Panc1 (cell line): Measurements from ENCODE around the gene EP300.

Experiments used
- POLR2AphosphoS5 ChIP-seq: IDR thresholded peaks from 2 replicates; pipeline ENCODE4 v1.6.1; 2012; ENCODE audit warnings: mild to moderate bottlenecking, low read depth, low read length, moderate library complexity
- TCF7L2 ChIP-seq: IDR thresholded peaks from 2 replicates; pipeline ENCODE4 v1.6.1; 2011; ENCODE audit warnings: mild to moderate bottlenecking, low read depth, low read length, inconsistent platforms
- TF ChIP-seq, protein P1 (sequence below): fragments of 450-650 bp; IDR thresholded peaks from 2 replicates; pipeline ENCODE4 v1.5.1; 2017; ENCODE audit warnings: mild to moderate bottlenecking
- TF ChIP-seq, protein P2 (sequence below), 2 experiments: IDR thresholded peaks; 2 replicates each; pipeline ENCODE4 v1.6.1; 2011 to 2012; ENCODE audit warnings: low read depth in 2 of 2, control low read depth in 1 of 2, low read length in 1 of 2, mild to moderate bottlenecking in 1 of 2, moderate library complexity in 1 of 2; ENCODE audit not compliant: insufficient read depth in 1 of 2

DNA sequence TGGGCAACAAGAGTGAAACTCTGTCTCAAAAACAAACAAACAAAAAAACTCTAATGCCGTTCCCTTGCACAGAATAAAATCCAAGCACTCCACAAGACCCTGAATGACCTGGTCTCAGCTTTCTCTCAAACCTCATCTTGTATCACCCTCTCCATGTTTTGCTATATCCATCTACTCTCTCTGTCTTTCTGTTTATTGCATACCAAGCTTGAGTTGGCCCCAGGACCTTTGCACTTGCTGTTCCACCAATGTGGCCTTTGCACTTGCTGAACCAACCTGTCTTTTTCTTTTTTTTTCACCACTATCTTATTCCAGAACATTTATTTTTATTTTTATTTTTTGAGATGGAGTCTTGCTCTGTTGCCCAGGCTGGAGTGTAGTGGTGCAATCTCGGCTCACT lies 110.7 kb downstream of the EP300 start:
- TF ChIP-seq, protein P1, sequence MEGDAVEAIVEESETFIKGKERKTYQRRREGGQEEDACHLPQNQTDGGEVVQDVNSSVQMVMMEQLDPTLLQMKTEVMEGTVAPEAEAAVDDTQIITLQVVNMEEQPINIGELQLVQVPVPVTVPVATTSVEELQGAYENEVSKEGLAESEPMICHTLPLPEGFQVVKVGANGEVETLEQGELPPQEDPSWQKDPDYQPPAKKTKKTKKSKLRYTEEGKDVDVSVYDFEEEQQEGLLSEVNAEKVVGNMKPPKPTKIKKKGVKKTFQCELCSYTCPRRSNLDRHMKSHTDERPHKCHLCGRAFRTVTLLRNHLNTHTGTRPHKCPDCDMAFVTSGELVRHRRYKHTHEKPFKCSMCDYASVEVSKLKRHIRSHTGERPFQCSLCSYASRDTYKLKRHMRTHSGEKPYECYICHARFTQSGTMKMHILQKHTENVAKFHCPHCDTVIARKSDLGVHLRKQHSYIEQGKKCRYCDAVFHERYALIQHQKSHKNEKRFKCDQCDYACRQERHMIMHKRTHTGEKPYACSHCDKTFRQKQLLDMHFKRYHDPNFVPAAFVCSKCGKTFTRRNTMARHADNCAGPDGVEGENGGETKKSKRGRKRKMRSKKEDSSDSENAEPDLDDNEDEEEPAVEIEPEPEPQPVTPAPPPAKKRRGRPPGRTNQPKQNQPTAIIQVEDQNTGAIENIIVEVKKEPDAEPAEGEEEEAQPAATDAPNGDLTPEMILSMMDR = no peak
- TF ChIP-seq TCF7L2 (no peak), POLR2AphosphoS5 (no peak)
- TF ChIP-seq, protein P2, sequence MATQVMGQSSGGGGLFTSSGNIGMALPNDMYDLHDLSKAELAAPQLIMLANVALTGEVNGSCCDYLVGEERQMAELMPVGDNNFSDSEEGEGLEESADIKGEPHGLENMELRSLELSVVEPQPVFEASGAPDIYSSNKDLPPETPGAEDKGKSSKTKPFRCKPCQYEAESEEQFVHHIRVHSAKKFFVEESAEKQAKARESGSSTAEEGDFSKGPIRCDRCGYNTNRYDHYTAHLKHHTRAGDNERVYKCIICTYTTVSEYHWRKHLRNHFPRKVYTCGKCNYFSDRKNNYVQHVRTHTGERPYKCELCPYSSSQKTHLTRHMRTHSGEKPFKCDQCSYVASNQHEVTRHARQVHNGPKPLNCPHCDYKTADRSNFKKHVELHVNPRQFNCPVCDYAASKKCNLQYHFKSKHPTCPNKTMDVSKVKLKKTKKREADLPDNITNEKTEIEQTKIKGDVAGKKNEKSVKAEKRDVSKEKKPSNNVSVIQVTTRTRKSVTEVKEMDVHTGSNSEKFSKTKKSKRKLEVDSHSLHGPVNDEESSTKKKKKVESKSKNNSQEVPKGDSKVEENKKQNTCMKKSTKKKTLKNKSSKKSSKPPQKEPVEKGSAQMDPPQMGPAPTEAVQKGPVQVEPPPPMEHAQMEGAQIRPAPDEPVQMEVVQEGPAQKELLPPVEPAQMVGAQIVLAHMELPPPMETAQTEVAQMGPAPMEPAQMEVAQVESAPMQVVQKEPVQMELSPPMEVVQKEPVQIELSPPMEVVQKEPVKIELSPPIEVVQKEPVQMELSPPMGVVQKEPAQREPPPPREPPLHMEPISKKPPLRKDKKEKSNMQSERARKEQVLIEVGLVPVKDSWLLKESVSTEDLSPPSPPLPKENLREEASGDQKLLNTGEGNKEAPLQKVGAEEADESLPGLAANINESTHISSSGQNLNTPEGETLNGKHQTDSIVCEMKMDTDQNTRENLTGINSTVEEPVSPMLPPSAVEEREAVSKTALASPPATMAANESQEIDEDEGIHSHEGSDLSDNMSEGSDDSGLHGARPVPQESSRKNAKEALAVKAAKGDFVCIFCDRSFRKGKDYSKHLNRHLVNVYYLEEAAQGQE (IDR thresholded peaks at IDR 0.05; ENCODE audit: insufficient read depth in 1 of 2, low read depth in 2 of 2, low read length in 1 of 2) = no peak
